SIG-M5 (cell line): Measurements from ENCODE around the gene STX8.

Experiments
- DNase-seq: peaks from one replicate; lab custom pipeline; 2025; lab: John Stamatoyannopoulos, UW

Gene STX8

GRCh38 chr17:9294661-9295210, 280.9 kb downstream of the STX8 start:
- DNase-seq, result no peak

- no peak for DNase-seq
These were observed 283.1 kb downstream of the STX8 start for GRCh38 chr17:9292561-9292941.

GRCh38 chr17:9291912-9292560, 283.6 kb downstream of the STX8 start:
- no peak for DNase-seq

GRCh38 chr17:9290226-9290613, 285.4 kb downstream of the STX8 start:
- no peak for DNase-seq

GRCh38 chr17:9287306-9287705, 288.3 kb downstream of the STX8 start:
- no peak for DNase-seq

- DNase-seq, result no peak
These were observed 289.2 kb downstream of the STX8 start for GRCh38 chr17:9286434-9286833.

- no peak for DNase-seq
These were observed 289.8 kb downstream of the STX8 start for GRCh38 chr17:9285602-9286427.

GRCh38 chr17:9284884-9285283, 290.7 kb downstream of the STX8 start:
- DNase-seq, result no peak

GRCh38 chr17:9283909-9284308, 291.7 kb downstream of the STX8 start:
- DNase-seq, result no peak

- no peak for DNase-seq
These were observed 295.7 kb downstream of the STX8 start for GRCh38 chr17:9279893-9280292.

- DNase-seq, result no peak
These were observed 300.6 kb downstream of the STX8 start for GRCh38 chr17:9274973-9275372.

- no peak for DNase-seq
These were observed 301.9 kb downstream of the STX8 start for GRCh38 chr17:9273428-9274391.

GRCh38 chr17:9272501-9273200, 303.0 kb downstream of the STX8 start:
- no peak for DNase-seq

- DNase-seq, result no peak
These were observed 303.6 kb downstream of the STX8 start for GRCh38 chr17:9271989-9272388.

GRCh38 chr17:9270921-9271320, 304.7 kb downstream of the STX8 start:
- DNase-seq, result no peak

GRCh38 chr17:9269350-9270035, 306.1 kb downstream of the STX8 start:
- DNase-seq, result no peak

GRCh38 chr17:9268546-9268945, 307.1 kb downstream of the STX8 start:
- no peak for DNase-seq

GRCh38 chr17:9266697-9267117, 308.9 kb downstream of the STX8 start:
- DNase-seq, result no peak

GRCh38 chr17:9266031-9266680, 309.5 kb downstream of the STX8 start:
- no peak for DNase-seq
